NCI-H1436 (cell line): ENCODE data around the gene MRNIP.
"Not testable (repeated sequence)": the region's sequence is repeated elsewhere in the genome, so short reads cannot be mapped to it uniquely, and the experiment has no call there.

Source experiments
- DNase-seq: peaks from one replicate; lab custom pipeline; 2025; lab: John Stamatoyannopoulos, UW

The MRNIP gene

DNA sequence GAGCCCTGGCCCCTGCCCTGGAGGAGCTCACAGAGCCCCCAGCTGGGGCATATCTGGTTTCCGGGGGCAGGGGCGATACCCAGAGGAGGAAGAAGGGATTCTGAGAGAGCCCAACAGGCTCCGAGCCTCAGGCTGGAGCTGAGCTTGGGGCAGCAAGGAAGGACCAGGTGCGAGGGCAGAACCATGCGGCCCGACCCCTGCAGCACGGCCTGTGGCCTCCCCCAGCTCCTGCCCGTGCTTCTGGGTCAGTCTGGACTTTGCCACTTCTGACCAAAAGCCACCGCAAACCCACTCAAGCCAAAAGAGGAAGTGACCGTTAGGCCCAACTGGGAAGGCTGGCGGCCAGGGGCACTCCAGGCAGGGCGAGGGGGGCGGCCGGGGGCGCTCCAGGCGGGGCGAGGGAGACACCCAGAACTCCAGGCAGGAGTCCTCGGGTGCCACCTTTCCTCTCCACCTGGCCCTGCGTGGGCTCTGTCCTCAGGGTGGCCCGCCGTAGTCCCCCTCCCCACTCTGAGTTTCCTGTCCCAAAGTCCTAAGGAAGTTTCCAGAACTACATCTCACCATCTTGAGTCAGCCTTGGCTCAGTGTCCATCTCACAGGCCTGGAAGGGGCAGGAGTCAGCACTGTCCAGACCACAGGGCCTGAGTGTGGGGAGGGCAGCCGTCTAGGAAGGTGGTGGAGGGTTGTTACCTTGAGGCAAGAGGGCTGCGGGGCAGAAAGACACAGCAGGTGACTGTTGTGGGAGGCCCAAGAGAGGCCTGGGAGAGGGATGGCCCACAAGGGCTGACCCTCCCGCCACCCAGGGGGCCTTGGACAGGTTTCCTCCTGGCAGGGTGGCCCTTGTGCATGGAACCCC, 65.8 kb downstream of the MRNIP start:
- DNase-seq, result no peak

DNA sequence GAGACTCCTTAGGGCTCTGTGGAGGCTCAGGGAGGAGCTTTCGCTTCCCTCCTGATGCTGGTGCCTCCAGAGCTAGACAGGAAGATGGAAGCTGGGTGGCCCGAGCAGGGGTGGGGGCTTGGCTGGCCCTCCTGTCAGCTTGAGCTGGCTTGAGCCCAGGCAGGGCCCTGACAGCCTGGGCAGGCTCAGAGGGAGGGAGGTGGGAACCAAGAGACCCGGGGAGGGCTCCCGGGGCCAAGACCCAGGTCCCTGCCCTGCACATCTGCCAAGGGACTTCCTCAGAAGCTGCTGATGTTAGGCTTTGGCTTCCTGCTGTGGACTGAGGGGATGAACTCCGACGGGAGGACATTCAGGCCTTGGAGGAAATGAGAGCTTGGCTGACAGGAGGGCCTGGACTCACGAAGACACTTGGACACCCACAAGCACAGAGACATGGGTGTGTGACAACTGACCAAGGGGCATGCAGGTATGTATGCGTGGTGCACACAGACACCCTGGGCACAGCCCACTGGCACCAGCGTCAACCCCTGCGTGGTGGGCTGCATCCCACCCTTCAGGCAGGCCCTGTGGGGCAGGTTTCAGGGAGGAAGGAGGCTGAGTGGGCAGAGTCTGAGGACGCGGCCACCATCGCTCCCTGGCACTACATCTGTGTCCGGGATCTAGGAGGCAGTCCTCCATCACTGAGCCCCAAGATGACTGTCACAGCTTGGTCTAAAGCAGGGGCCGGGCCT, 66.6 kb downstream of the MRNIP start:
- DNase-seq, result no peak

DNA sequence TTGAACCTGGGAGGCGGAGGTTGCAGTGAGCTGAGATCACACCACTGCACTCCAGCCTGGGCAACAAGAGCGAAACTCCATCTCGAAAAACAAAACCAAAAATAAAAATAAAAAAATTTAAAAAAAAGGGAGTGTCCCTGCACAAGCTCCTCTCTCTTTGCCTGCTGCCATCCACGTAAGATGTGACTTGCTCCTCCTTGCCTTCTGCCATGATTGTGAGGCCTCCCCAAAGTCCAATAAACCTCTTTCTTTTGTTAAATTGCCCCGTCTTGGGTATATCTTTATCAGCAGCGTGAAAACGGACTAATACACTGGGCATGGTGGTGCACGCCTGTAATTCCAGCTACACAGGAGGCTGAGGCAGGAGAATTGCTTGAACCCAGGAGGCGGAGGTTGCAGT, 69.3 kb downstream of the MRNIP start:
- DNase-seq, result not testable (repeated sequence)

DNA sequence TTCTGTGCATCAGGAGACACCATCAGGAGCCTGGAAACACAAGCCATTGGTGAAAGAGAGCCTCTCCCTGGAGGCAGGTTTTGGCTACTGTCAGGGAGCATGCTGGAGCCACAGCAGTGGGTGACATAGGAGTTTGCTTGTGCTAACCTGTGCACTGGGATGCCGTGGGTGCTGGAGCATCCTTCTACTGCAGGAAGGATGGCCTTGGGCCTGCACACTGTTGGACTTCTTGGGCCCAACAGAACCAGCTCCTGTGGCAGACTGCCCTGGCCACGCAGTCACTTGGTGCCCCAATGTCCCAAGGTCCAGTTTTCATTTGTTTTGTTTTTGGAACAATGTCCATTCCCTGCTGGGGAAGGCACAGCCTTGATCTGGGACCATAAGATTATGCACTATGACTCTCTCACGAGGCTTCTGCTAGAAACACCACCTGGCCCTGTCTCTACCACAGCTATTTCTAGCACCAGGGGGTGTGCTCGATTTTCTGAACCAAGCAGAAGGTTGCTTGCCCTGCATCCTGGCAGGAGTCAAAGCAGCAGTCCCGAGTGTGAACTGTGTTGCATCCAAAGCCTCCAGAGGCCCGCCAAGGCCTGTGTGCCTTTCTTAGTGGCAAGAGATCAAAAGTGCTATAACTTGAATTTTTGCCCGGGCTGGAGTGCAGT, 70.3 kb downstream of the MRNIP start:
- no peak for DNase-seq
